ENCODE results near the gene SHISA8. TPM values are rescaled to one million over a fixed set of nuclear protein-coding genes. Genes with fewer than 3 reads are reported as not detected.

Gene SHISA8
- total RNA-seq, 1 experiment from 2014 or later, result 2.3 TPM

- H3K79me2 ChIP-seq (ENCODE audit: low read depth), result no peaks in the 10 kb centered on the region
- no peaks in the 10 kb centered on the region for H3K27me3 ChIP-seq (ENCODE audit: insufficient read depth, low read depth)
- peaks cover 17% of the 10 kb centered on the region for H4K20me1 ChIP-seq (ENCODE audit: insufficient read depth)
- H3K9me3 ChIP-seq (ENCODE audit: insufficient read depth, low read depth), result no peaks in the 10 kb centered on the region
- 0 out of 2 replicates have a peak, but pooled peaks cover 7% of the 10 kb centered on the region for H3K4me1 ChIP-seq (replicated peaks; ENCODE audit: insufficient read depth)
- no peaks in the 10 kb centered on the region for H3K36me3 ChIP-seq (ENCODE audit: low read depth)
- TSS peak; percentile 24 for BruUV-seq (replicated peaks)
- H3K4me2 ChIP-seq, result no peak overlapping the region
- no peaks in the 10 kb centered on the region for H3K9me2 ChIP-seq (ENCODE audit: insufficient read depth)
- H2AFZ ChIP-seq, result no peak overlapping the region
- intact Hi-C loops (cut with micrococcal nuclease; ENCODE audit: unreplicated experiment), result no loop called here
- DNase-seq, result peak in 1 of 2 experiments; percentile 55
- ChIA-PET POLR2A (ENCODE audit: unreplicated experiment) (interaction anchor here (0.7 kb wide), 2 partner anchors 182 to 1917 kb away, joined by 4 read pairs; no protein-coding TSS in a partner anchor), CTCF (no interaction called here)
- H3F3A ChIP-seq (ENCODE audit: insufficient read depth, low read depth), result peaks cover 19% of the 10 kb centered on the region; the same call in 1 of the 2 replicates
- TF ChIP-seq CTCF (conservative IDR thresholded peaks at IDR 0.05), result no peak
- no peak for TF ChIP-seq EZH2 (IDR thresholded peaks at IDR 0.05; ENCODE audit: low read depth)
- H3K27ac ChIP-seq, result peak overlapping the region; percentile 11; the same call in 1 of the 2 replicates
- no peak overlapping the region for H3K4me3 ChIP-seq
Measured at GRCh38 chr22:41908411-41909309, 6.2 kb downstream of the SHISA8 start.

DNA sequence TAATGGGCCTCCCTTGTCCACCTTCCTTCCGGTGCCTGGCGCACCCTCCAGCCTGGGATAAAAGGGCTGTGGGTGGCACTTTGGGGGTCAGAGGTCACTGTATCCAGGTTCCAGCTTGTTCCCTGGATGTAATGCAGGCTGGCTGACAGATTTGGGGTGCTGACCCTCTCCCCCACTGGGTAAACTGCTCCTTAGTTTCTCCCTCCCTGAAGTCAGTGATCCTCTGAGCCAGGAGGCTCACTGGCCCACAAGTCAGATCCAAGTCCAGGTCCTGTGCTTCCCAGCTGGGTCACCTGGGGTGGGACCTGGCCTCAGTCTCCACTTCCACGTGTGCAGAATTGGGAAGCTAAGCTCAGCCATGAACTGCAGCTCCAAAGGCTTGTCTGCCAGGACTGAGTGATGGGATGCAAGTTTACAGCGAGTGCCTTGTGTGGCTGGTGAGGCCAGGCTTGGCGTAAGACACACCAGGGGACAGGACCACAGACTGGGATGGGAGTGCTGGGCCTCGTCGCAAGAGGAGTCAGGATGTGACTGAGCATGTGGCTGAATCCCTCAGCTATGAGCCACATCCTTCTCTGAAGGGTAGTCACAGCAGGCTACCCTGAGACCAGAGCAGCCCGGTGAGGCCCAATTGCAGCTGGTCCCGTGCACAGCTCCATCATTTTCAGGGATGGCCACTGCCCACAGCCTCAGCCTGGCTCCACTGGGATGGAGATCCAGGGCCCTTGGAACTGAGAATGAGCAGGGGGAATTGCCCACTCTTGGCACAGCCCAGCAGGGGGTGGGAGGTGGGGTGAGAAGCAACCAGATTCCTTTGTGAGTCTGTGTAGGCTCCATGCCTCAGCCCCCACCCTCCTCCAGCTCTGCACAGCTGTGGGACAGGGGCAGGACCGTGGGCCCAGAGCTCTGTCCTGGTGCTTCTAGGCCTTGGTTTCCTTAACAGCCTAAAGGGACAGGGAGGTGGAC lies 7.2 kb downstream of the SHISA8 start:
- no peak overlapping the region for H2AFZ ChIP-seq
- H3K4me1 ChIP-seq (replicated peaks; ENCODE audit: insufficient read depth), result 0 out of 2 replicates have a peak, but pooled peaks cover 7% of the 10 kb centered on the region
- no TSS peak for BruUV-seq (replicated peaks)
- peak overlapping the region; percentile 11; the same call in 1 of the 2 replicates for H3K27ac ChIP-seq
- H4K20me1 ChIP-seq (ENCODE audit: insufficient read depth), result peaks cover 22% of the 10 kb centered on the region
- no peak overlapping the region for H3K4me2 ChIP-seq
- TF ChIP-seq EZH2 (IDR thresholded peaks at IDR 0.05; ENCODE audit: low read depth), result no peak
- TF ChIP-seq CTCF (conservative IDR thresholded peaks at IDR 0.05), result no peak
- ChIA-PET POLR2A (ENCODE audit: unreplicated experiment) (interaction anchor here (0.7 kb wide), 2 partner anchors 182 to 1916 kb away, joined by 4 read pairs; no protein-coding TSS in a partner anchor), CTCF (no interaction called here)
- intact Hi-C loops (cut with micrococcal nuclease; ENCODE audit: unreplicated experiment), result no loop called here
- H3K9me2 ChIP-seq (ENCODE audit: insufficient read depth), result no peaks in the 10 kb centered on the region
- no peaks in the 10 kb centered on the region for H3K9me3 ChIP-seq (ENCODE audit: insufficient read depth, low read depth)
- no peak overlapping the region for H3K4me3 ChIP-seq
- no peaks in the 10 kb centered on the region for H3K79me2 ChIP-seq (ENCODE audit: low read depth)
- no peak for DNase-seq
- H3K27me3 ChIP-seq (ENCODE audit: insufficient read depth, low read depth), result no peaks in the 10 kb centered on the region
- peaks cover 19% of the 10 kb centered on the region; the same call in 1 of the 2 replicates for H3F3A ChIP-seq (ENCODE audit: insufficient read depth, low read depth)
- H3K36me3 ChIP-seq (ENCODE audit: low read depth), result no peaks in the 10 kb centered on the region

- no peak overlapping the region for H3K4me3 ChIP-seq
- H3K4me1 ChIP-seq (replicated peaks; ENCODE audit: insufficient read depth), result 0 out of 2 replicates have a peak, but pooled peaks cover 7% of the 10 kb centered on the region
- H4K20me1 ChIP-seq (ENCODE audit: insufficient read depth), result peaks cover 22% of the 10 kb centered on the region
- no peak for TF ChIP-seq CTCF (conservative IDR thresholded peaks at IDR 0.05)
- peaks cover 22% of the 10 kb centered on the region; the same call in 1 of the 2 replicates for H3F3A ChIP-seq (ENCODE audit: insufficient read depth, low read depth)
- H2AFZ ChIP-seq, result no peak overlapping the region
- no peaks in the 10 kb centered on the region for H3K79me2 ChIP-seq (ENCODE audit: low read depth)
- no peaks in the 10 kb centered on the region; the same call in 1 of the 2 replicates for H3K36me3 ChIP-seq (ENCODE audit: low read depth)
- ChIA-PET CTCF (no interaction called here), POLR2A (ENCODE audit: unreplicated experiment) (no interaction called here)
- no peaks in the 10 kb centered on the region for H3K9me2 ChIP-seq (ENCODE audit: insufficient read depth)
- intact Hi-C loops (cut with micrococcal nuclease; ENCODE audit: unreplicated experiment), result no loop called here
- no peaks in the 10 kb centered on the region for H3K9me3 ChIP-seq (ENCODE audit: insufficient read depth, low read depth)
- H3K27me3 ChIP-seq (ENCODE audit: insufficient read depth, low read depth), result no peaks in the 10 kb centered on the region
- no peak overlapping the region for H3K27ac ChIP-seq
- no peak overlapping the region for H3K4me2 ChIP-seq
- BruUV-seq (replicated peaks), result TSS peak; percentile 13
- no peak for DNase-seq
Measured at GRCh38 chr22:41906822-41907221, 8.1 kb downstream of the SHISA8 start.

All from PC-9 (cell line).